CD4-positive, alpha-beta T cell treated with Interleukin-4 for 1 hour (primary cell): ENCODE results near the gene SND1.

Source experiments
- DNase-seq, 2 donors: peaks; one replicate each; pipeline ENCODE4 v3.0.0-alpha.2; 2020 to 2022

SND1 gene

GRCh38 chr7:127651556-127652332 is at the start of gene SND1:
TSS of gene SND1 (plus strand) at chr7:127652194. CDS start at chr7:127652374, 180 bp downstream.
- DNase-seq, result peak; percentile 99

- no peak for DNase-seq
Measured at GRCh38 chr7:127608446-127608845, 43.5 kb upstream of the SND1 start.

- DNase-seq, result no peak
Measured at GRCh38 chr7:127609297-127609696, 42.7 kb upstream of the SND1 start.

GRCh38 chr7:127612263-127612662 is 39.7 kb upstream of the SND1 start:
- DNase-seq, result no peak

- DNase-seq, result no peak
Measured at GRCh38 chr7:127616724-127617123, 35.3 kb upstream of the SND1 start.

- DNase-seq, result no peak
Measured at GRCh38 chr7:127618042-127618441, 34.0 kb upstream of the SND1 start, which contains the start of gene PAX4. TSS of gene PAX4 (minus strand) at chr7:127618142. CDS start at chr7:127615928, 2,214 bp downstream.

- DNase-seq, result no peak
Measured at GRCh38 chr7:127618775-127619174, 33.2 kb upstream of the SND1 start.

- DNase-seq, result no peak
Measured at GRCh38 chr7:127619681-127620405, 32.2 kb upstream of the SND1 start.

- no peak for DNase-seq
Measured at GRCh38 chr7:127620406-127621233, 31.4 kb upstream of the SND1 start.

GRCh38 chr7:127625331-127625730 is 26.7 kb upstream of the SND1 start:
- no peak for DNase-seq

GRCh38 chr7:127628445-127628844 is 23.5 kb upstream of the SND1 start:
- DNase-seq, result no peak

- DNase-seq, result peak; percentile 19 to 27
Measured at GRCh38 chr7:127629268-127629854, 22.6 kb upstream of the SND1 start.

GRCh38 chr7:127632276-127632910 is 19.6 kb upstream of the SND1 start:
- no peak for DNase-seq

- DNase-seq, result no peak
Measured at GRCh38 chr7:127635659-127636285, 16.2 kb upstream of the SND1 start.

- no peak for DNase-seq
Measured at GRCh38 chr7:127638197-127638596, 13.8 kb upstream of the SND1 start.

- no peak for DNase-seq
Measured at GRCh38 chr7:127644484-127644883, 7.5 kb upstream of the SND1 start.

GRCh38 chr7:127647636-127648035 is 4.4 kb upstream of the SND1 start:
- no peak for DNase-seq

- no peak for DNase-seq
Measured at GRCh38 chr7:127648986-127649385, 3.0 kb upstream of the SND1 start.

- no peak for DNase-seq
Measured at GRCh38 chr7:127650847-127651555, 993 bp upstream of the SND1 start.

GRCh38 chr7:127652333-127653248 is 597 bp downstream of the SND1 start:
- DNase-seq, result peak in 1 of 2 donors; percentile 4
